B cell (primary cell): Measurements from ENCODE around the gene FTCD. TPM values are rescaled to one million over a fixed set of nuclear protein-coding genes. Genes with fewer than 3 reads are reported as not detected.
A peak's percentile ranks its signal among the peaks of the same experiment; 100 is the strongest.

Experiments
- ATAC-seq: fragments of 200-7000 bp; cut with Tn5 transposase; one replicate; pipeline ENCODE4 v1.10.0; 2021; ENCODE audit warnings: low read depth, mild to moderate bottlenecking, moderate number of reproducible peaks, moderate library complexity
- CTCF ChIA-PET: fragments of 350-600 bp; sonication (Branson Sonifier 250); formaldehyde crosslinking; loops from one replicate; lab custom pipeline; 2021; ENCODE audit warnings: antibody characterized with exemption, inconsistent platforms; lab: Charles Lee
- POLR2A ChIA-PET: fragments of 350-600 bp; sonication (Branson Sonifier 250); formaldehyde crosslinking; loops from one replicate; lab custom pipeline; 2021; ENCODE audit warnings: antibody characterized with exemption; lab: Charles Lee
- DNase-seq: peaks from one replicate; pipeline ENCODE4 v3.0.0; 2013
- H2AFZ ChIP-seq: 2 replicates; pipeline ENCODE4 v1.6.1; 2012; ENCODE audit warnings: mild to moderate bottlenecking, low read depth, low read length; ENCODE audit not compliant: insufficient read depth, poor library complexity, severe bottlenecking
- H3K27ac ChIP-seq, 2 donors: 1 replicate in 1 of 2; 2 replicates in 1 of 2; pipeline ENCODE4 v1.5.1; 2012 to 2013; ENCODE audit warnings: low read length in 2 of 2, mild to moderate bottlenecking in 2 of 2, moderate library complexity in 1 of 2
- H3K27me3 ChIP-seq, 4 experiments: fragments of 200-600 bp in 1 of 4; sonication (generic) in 1 of 4; replicated peaks in 1 of 4; 1 replicate in 2 of 4; 2 replicates in 2 of 4; pipeline versions ENCODE4 v1.6.1 to v1.7.0; 2013 to 2016; ENCODE audit warnings: low read length in 3 of 4, mild to moderate bottlenecking in 2 of 4, mixed read lengths in 1 of 4, moderate library complexity in 1 of 4; ENCODE audit not compliant: insufficient read depth in 4 of 4, control insufficient read depth in 3 of 4; ENCODE audit errors: control extremely low read depth in 1 of 4
- H3K36me3 ChIP-seq, 2 experiments: replicated peaks in 1 of 2; 1 replicate in 1 of 2; 2 replicates in 1 of 2; pipeline versions ENCODE4 v1.6.1 to v1.7.1; 2013; ENCODE audit warnings: low read length in 1 of 2; ENCODE audit not compliant: insufficient read depth in 2 of 2, control insufficient read depth in 1 of 2; ENCODE audit errors: control extremely low read depth in 1 of 2, extremely low read depth in 1 of 2
- H3K4me1 ChIP-seq, 2 donors: fragments of 200-600 bp in 1 of 2; sonication (generic) in 1 of 2; 1 replicate in 1 of 2; 2 replicates in 1 of 2; pipeline versions ENCODE4 v1.5.1 to v1.6.1; 2013 to 2017; ENCODE audit warnings: low read length in 2 of 2; ENCODE audit not compliant: control insufficient read depth in 2 of 2, insufficient read depth in 2 of 2
- H3K4me2 ChIP-seq: replicated peaks from 2 replicates; pipeline ENCODE3; 2012; ENCODE audit warnings: mild to moderate bottlenecking, low read depth, low read length; ENCODE audit not compliant: poor library complexity, severe bottlenecking
- H3K4me3 ChIP-seq, 5 experiments: fragments of 200-600 bp in 1 of 5; sonication (generic) in 1 of 5; 1 replicate in 3 of 5; 2 replicates in 2 of 5; pipeline versions ENCODE4 v1.5.1 to v1.7.0; 2011 to 2016; ENCODE audit warnings: low read length in 4 of 5, mild to moderate bottlenecking in 4 of 5, low read depth in 2 of 5, control low read depth in 1 of 5, moderate library complexity in 1 of 5; ENCODE audit not compliant: insufficient read depth in 1 of 5; ENCODE audit errors: control extremely low read depth in 1 of 5, extremely low read depth in 1 of 5
- H3K79me2 ChIP-seq: fragments of 200-600 bp; sonication (generic); one replicate; pipeline ENCODE4 v1.6.0; 2016; ENCODE audit warnings: low read length; ENCODE audit not compliant: control insufficient read depth, insufficient read depth
- H3K9ac ChIP-seq: fragments of 200-600 bp; sonication (generic); 2 replicates; pipeline ENCODE4 v1.6.1; 2017; ENCODE audit warnings: mild to moderate bottlenecking, low read length, moderate library complexity
- H3K9me3 ChIP-seq, 3 donors: one replicate each; pipeline versions ENCODE4 v1.6.1 to v1.7.1; 2013; ENCODE audit warnings: low read length in 2 of 3; ENCODE audit not compliant: control insufficient read depth in 2 of 3, insufficient read depth in 1 of 3; ENCODE audit errors: control extremely low read depth in 1 of 3
- H4K20me1 ChIP-seq: 2 replicates; pipeline ENCODE4 v1.6.0; 2012; ENCODE audit warnings: mild to moderate bottlenecking, low read length; ENCODE audit not compliant: insufficient read depth, control insufficient read depth, poor library complexity, severe bottlenecking
- H3K27ac Mint-ChIP-seq: one replicate; pipeline ENCODE4 v1.8.0; 2021; ENCODE audit warnings: mixed read lengths
- H3K27me3 Mint-ChIP-seq: one replicate; pipeline ENCODE4 v1.8.0; 2021; ENCODE audit warnings: mixed read lengths
- H3K4me1 Mint-ChIP-seq: one replicate; pipeline ENCODE4 v1.8.0; 2021; ENCODE audit warnings: mixed read lengths
- H3K4me3 Mint-ChIP-seq: one replicate; pipeline ENCODE4 v1.8.0; 2021; ENCODE audit warnings: mixed read lengths
- H3K9me3 Mint-ChIP-seq: one replicate; pipeline ENCODE4 v1.8.0; 2022; ENCODE audit warnings: mixed read lengths; ENCODE audit not compliant: insufficient read depth
- CTCF ChIP-seq: fragments of 200-600 bp; IDR thresholded peaks from one replicate; pipeline ENCODE4 v1.8.0; 2022; ENCODE audit warnings: antibody characterized with exemption, mild to moderate bottlenecking
- EZH2 ChIP-seq: IDR thresholded peaks from 2 replicates; pipeline ENCODE4 v1.6.1; 2012; ENCODE audit warnings: borderline replicate concordance, low read depth, mild to moderate bottlenecking, moderate library complexity, low read length; ENCODE audit not compliant: insufficient read depth, poor library complexity, severe bottlenecking
- WGBS: methylation state at CpG from one replicate; pipeline ENCODE4 v1.1.5; 2013; ENCODE audit warnings: missing lambda C conversion rate; ENCODE audit not compliant: insufficient coverage; 5-methylcytosine and 5-hydroxymethylcytosine counted together
- intact Hi-C: fragments of 100-400 bp; cut with micrococcal nuclease; formaldehyde crosslinking; loops from one replicate; pipeline ENCODE4 v1.10.0; 2022
- polyA plus RNA-seq: library from polyadenylated mRNA; depleted of rRNA; stranded (reverse); fragments of >200 nt; gene quantifications from 2 replicates; pipeline ENCODE4 v1.2.3, GENCODE V29; 2012
- total RNA-seq, 2 donors: library from RNA; stranded (reverse); fragments of 120-200 nt in 1 of 2; gene quantifications; 1 replicate in 1 of 2; 2 replicates in 1 of 2; pipeline versions ENCODE4 v1.2.3 to v1.2.4, GENCODE V29; 2013 to 2022

Gene FTCD
- total and polyA plus RNA-seq, 2 donors (not counting 1 experiment from before 2014, with no cell fraction given), result 0.22 to 0.39 TPM

GRCh38 chr21:46096596-46097335, 58.6 kb downstream of the FTCD start:
- Mint-ChIP-seq H3K4me3 (peak overlapping the region; percentile 61), H3K4me1 (peaks cover 4% of the 10 kb centered on the region), H3K27me3 (peaks cover 33% of the 10 kb centered on the region), H3K27ac (no peak overlapping the region), H3K9me3 (no peaks in the 10 kb centered on the region)
- ATAC-seq, result no peak
- Histone ChIP-seq H3K4me1 (peaks cover 0 to 3% of the 10 kb centered on the region in 2 donors), H4K20me1 (no peaks in the 10 kb centered on the region), H2AFZ (no peak overlapping the region), H3K4me3 (no peak overlapping the region), H3K36me3 (no peaks in the 10 kb centered on the region), H3K9ac (no peak overlapping the region), H3K27me3 (peaks cover 0 to 19% (median 9%) of the 10 kb centered on the region in 4 experiments), H3K9me3 (peaks cover 0 to 6% (median 3%) of the 10 kb centered on the region in 3 donors), H3K79me2 (no peaks in the 10 kb centered on the region), H3K4me2 (no peak overlapping the region), H3K27ac (no peak overlapping the region)
- POLR2A ChIA-PET, result no interaction called here
- WGBS, result 94% methylated on average over 13 of the region's 16 CpGs
- DNase-seq, result no peak
- intact Hi-C loops, result no loop called here
- TF ChIP-seq EZH2 (no peak), CTCF (no peak)
- CTCF ChIA-PET, result no interaction called here

DNA sequence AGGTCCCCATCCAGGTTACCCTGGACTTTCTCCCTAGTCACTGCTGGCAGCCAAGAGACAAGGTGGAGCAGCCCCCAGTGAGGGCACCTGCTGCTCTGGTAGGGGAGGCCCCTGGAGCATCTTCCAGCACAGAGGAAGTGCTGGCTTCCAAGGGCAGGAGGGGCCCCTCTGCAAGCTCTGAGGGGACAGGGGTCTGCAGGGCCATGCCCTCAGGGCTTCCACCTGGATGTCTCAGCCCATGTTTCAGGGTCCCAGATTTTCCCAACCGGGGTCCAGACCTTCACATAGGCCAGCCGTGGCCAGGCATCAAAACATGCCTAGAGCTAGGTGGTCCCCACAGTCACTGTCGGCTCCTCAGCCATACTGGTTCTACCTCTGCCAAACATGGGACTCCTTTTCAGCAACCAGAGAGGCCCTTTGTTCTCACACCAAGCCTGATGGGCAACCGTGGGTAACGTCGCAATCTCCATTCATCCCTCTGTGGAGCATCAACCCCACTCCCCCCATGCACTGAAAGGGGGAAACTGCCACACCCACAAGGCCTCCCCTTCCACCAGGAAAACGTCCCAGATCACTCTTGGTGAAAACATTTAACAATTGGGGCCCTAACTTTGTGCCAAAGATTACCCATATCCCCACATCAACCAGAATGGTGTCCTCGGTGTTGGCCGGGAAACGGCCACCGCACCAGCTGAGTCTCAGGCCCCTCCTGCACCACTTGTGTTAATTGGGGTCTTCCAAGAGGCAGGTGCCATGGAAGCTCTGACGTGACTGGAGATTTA, 59.4 kb downstream of the FTCD start:
- no peak for ATAC-seq
- no peaks in the 10 kb centered on the region for H3K9me3 Mint-ChIP-seq
- no peak for DNase-seq
- peaks cover 0 to 18% (median 8%) of the 10 kb centered on the region in 4 experiments for H3K27me3 ChIP-seq
- no peak overlapping the region for H3K27ac Mint-ChIP-seq
- H3K9ac ChIP-seq, result no peak overlapping the region
- intact Hi-C loops, result no loop called here
- peak overlapping the region; percentile 61 for H3K4me3 Mint-ChIP-seq
- peaks cover 0 to 3% of the 10 kb centered on the region in 2 donors for H3K4me1 ChIP-seq
- 88% methylated on average over 12 of the region's 12 CpGs for WGBS
- H3K79me2 ChIP-seq, result no peaks in the 10 kb centered on the region
- H3K9me3 ChIP-seq, result peaks cover 0 to 12% (median 2%) of the 10 kb centered on the region in 3 donors
- H3K36me3 ChIP-seq, result no peaks in the 10 kb centered on the region
- no peak overlapping the region for H3K27ac ChIP-seq
- POLR2A ChIA-PET, result no interaction called here
- H3K4me1 Mint-ChIP-seq, result peaks cover 4% of the 10 kb centered on the region
- TF ChIP-seq CTCF (no peak), EZH2 (no peak)
- no peaks in the 10 kb centered on the region for H4K20me1 ChIP-seq
- peaks cover 25% of the 10 kb centered on the region for H3K27me3 Mint-ChIP-seq
- no peak overlapping the region for H2AFZ ChIP-seq
- no peak overlapping the region for H3K4me3 ChIP-seq
- CTCF ChIA-PET, result no interaction called here
- H3K4me2 ChIP-seq, result no peak overlapping the region
